Suppressor macrophage treated with lipopolysaccharide for 1 hour (primary cell): ENCODE results near the gene PERCC1.
"Not testable (repeated sequence)": the region's sequence is repeated elsewhere in the genome, so short reads cannot be mapped to it uniquely, and the experiment has no call there.

Experiments
- DNase-seq, 3 donors: peaks; one replicate each; pipeline ENCODE4 v3.0.0-alpha.2; 2020 to 2022

The PERCC1 gene

GRCh38 chr16:1435921-1436697 lies 5.2 kb downstream of the PERCC1 start:
- no peak for DNase-seq

DNA sequence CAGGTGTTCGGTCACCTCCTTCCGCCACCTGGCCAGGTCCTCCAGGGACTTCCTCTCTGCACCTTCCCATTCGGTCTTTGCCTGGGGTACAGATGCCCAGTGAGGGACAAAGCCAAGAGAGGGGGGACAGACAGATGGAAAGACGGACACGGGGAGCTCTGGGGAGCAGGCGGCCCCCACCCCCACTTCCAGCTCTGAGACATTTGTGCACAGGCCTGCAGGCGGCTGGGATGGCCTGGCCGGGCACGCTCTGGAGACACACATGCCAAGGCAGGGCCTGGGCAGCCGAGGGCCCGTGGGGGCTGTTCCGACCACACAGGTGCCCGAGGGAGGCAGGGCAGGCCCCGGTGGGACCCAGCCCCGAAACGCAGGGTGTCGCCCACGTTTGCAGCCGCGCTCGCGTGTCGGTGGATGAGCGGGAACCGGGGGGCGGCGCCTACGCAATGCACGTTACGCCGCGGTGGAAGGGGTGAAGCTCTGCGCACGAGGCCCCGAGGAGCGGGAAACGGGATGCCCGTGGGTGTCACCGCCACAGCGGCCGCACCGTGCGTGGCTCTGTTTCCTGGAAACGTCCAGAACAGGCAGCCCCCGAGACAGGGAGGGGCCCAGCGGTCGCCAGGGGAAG lies 6.0 kb downstream of the PERCC1 start:
- no peak for DNase-seq

GRCh38 chr16:1437606-1438005 lies 6.7 kb downstream of the PERCC1 start:
- no peak for DNase-seq

DNA sequence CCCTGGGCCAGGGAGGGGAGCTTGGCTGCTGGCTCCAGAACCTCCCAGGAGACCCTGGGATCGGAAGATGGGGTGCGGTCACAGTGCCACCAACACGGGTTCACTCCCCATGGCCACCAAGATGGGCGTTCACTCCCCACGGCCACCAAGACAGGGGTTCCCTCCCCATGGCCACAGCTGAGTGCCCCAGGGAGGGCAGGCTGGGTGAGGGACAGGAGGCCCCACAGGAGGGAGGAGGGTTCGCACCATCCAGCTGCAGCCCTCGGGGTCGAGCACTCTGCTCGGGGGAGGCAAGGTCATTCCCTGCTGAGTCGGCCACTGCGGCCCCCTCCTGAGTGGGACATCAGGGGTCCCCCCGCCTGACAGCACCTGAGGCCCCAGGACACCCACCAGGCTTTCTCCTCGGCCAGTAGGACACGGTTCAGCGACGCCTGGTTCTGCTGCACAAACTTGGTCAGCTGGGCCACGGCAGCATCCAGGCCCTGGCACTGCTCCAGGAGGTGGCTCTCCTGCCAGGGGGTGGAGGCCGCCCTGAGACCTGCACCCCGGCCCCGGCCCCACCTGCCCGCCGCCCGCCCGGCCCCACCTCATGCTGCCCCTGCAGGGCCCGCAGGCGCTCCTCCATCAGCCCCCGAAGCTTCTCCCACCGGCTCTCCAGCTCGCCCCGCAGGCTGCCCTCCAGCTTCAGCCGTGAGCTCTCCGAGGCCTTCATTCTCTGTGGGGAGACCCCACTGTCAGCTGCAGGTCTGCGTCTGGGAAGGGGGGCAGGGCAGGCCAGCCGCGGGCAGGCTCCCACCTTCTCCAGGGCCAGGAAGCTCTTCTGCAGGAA lies 7.6 kb downstream of the PERCC1 start:
- no peak for DNase-seq

GRCh38 chr16:1439058-1439698 lies 8.3 kb downstream of the PERCC1 start:
- no peak for DNase-seq

DNA sequence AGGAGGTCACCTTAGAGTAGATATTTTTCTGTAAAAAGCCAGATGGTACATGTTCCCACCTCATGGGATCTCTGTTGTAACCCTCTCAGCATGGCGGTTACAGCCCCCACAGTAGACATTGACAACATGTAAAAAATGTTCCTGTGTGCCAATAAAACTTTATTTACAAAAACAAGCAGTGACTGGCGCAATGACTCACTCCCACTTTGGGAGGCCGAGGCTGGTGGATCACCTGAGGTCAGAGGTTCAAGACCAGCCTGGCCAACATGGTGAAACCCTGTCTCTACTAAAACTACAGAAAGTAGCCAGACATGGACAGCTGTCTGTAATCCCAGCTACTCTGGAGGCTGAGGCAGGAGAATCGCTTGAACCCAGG lies 8.8 kb downstream of the PERCC1 start:
- DNase-seq, result not testable (repeated sequence)

DNA sequence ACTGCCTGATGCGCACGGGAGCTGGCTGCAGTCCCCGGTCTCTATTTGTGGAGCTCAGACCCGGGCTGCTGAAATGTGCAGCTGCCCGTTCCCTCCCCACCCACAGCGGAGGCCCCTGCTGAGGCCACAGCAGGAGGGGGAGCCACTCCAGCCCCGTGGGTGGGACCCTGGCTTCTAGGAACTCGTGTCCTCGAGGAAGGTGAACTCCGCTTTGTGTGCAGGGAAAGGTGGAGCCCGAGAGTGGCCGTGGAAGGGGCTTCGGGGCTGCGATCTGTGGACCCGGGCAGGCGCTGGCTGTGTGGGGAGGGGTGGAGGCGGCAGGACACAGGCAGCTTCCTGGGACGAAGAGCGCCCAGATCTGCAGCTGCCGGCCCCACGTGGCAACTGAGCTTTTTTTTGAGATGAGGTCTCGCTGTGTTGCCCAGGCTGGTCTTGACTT lies 10.5 kb downstream of the PERCC1 start:
- DNase-seq, result no peak

DNA sequence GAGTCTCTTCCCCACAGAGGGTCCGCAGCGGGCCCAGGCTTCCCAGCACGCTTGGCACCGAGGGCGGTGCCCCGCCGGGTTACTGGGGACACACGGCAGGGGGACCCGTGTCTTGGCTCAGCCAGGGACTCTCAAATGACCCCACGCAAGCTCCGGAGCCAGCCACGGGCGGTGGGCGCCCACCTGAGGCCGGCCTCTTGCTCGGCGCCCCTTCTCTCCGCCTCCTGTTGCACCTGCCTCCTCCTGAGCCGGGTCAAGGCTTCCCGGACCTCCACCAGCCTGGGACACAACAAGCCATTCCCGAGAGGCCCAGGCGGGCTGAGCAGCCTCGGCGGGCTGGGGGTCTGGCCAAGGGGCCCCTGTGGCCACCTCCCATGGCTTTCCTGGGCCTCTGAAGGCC lies 11.8 kb downstream of the PERCC1 start:
- no peak for DNase-seq

- no peak for DNase-seq
Measured at GRCh38 chr16:1443403-1443973, 12.6 kb downstream of the PERCC1 start.

GRCh38 chr16:1443980-1444729 lies 13.3 kb downstream of the PERCC1 start, which contains the start of gene CCDC154:
Gene CCDC154, minus strand, starts transcription at chr16:1444556. Its CDS starts 234 bp downstream, at chr16:1444322.
- no peak for DNase-seq

GRCh38 chr16:1444730-1445517 lies 14.0 kb downstream of the PERCC1 start:
- no peak for DNase-seq

- no peak for DNase-seq
Measured at GRCh38 chr16:1445518-1446203, 14.8 kb downstream of the PERCC1 start.

DNA sequence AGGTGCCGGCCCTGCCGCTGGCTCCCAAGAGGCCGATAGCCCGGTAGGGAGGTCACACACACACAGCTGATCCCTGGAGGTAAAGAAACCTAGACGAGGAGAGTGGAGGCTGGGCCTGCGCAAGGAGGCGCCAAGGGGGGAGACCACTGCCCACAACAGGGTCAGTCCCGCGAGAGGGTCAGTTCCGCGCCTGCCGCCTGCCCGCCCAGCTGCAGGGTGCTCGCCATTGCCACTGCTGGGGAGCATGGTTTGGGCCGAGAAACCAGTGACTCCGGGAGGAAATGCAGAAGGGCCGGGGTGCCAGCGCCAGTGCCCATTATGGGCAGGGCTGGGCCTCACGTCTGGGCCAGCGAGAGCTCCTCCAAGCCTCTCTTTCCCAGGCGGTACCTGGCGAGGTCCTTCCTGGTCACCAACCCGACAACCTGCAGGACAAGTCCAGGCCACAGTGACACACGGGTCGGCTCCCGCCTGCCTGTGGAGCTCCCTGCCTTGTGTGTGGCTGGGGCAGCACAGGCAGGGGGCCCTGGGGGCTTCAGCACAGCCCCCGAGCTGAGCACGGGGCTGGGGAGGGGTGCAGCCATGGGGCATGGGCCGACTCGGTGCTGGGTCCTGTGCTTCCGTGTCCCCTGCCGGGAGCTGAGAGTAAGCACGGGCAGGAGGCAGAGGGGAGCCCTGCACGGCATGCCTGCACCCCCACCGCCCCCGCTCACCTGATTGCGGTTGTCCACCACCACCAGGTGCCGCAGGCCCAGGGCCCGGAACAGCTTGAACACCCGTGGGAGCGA lies 15.6 kb downstream of the PERCC1 start:
- DNase-seq, result no peak

DNA sequence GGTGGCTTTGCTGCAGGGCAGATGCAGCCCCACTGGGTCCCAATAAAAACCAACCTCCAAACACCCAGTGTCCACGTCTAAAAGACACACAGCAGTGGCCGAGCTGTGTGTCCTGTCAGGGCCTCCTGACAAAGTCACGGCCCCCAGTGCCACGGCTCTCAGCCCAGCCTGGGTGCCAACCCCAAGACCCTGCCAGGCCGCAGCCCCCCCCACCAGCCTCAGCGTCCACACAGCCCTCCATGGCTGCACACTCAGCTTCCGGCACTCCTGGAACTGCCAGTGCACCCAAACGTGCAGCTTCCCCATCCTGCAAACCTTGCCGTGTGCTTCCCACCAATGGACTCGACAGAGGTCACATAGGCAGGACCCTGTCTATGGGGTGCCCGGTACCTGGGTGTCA lies 17.1 kb downstream of the PERCC1 start:
- DNase-seq, result no peak

DNA sequence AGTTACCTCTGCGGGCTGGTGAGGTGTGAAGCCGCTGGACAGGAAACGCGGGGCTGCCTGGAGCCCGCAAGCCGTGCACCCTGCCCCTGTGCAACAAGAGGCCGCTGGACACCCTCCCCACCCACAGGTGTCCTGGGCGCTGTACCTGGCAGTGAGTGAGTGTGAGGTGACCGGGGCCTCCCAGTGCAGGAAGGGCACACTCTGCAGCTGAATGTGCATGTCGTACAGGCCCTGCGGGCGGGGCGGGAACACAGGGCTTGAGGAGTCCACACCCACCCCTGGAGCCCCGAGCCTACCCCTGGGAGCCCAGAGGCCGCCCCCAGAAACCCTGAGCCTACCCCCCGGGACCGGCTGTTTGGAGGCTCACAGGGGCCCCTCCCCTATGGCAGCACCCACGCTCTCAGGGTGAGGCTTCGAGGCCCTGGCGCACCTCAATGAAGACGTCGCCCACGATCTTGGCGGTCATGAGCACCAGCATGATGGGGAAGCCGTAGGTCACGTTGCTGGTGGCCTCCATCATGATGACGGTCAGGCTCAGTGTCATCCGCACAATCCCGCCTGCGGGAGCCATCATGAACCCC lies 17.7 kb downstream of the PERCC1 start:
- no peak for DNase-seq

GRCh38 chr16:1449201-1449788 lies 18.4 kb downstream of the PERCC1 start:
- DNase-seq, result no peak

DNA sequence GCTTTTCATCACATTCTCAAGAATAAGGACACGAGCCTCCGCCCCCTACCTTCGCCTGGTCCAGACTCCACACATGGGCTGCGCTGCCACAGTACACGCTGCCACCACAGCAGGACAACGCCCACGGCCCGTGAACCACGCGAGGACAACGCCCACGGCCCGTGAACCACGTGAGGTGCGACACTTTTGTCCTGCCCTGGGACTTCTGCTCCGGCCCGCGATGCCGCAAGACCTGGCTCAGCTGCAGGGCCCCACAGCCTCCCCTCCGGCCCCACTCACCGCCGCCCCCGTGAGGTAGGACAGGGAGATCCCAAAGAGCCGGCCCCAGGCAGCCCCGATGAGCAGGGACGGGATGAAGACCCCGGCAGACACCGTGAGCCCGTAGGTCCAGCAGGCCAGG lies 19.3 kb downstream of the PERCC1 start:
- DNase-seq, result no peak

DNA sequence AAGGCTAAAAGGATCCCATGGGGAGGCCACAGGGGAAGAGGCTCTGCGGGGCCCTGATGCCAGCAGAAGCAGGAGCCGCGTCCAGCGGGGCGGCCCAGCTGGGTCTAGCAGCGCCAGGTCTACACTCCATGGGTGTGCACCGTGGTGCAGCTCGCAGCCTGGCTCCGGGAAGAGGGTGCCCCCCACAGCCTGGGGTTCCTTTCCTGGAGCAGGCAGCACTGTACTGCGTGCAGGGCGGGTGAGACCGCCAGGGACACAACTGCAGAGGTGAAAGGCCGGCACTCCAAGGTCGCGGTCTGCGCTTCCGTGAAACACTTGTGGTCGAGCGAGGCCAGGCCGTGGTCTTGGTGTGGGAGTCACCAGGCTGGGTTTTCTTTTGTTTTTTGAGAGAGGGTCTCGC lies 20.0 kb downstream of the PERCC1 start:
- DNase-seq, result no peak
